GM23338 (cell line): ENCODE measurements around the gene CHD5. TPM values are rescaled to one million over a fixed set of nuclear protein-coding genes. Genes with fewer than 3 reads are reported as not detected.

ENCODE experiments used
- ATAC-seq: fragments of 200-7000 bp; cut with Tn5 transposase; 3 replicates; pipeline ENCODE4 v1.9.1; 2020
- DNase-seq: peaks from one replicate; pipeline ENCODE4 v3.0.0-alpha.2; 2015; ENCODE audit warnings: low spot score
- H2AFZ ChIP-seq: fragments of 200-600 bp; sonication (generic); 2 replicates; pipeline ENCODE4 v1.8.0; 2016; ENCODE audit warnings: antibody characterized with exemption, mild to moderate bottlenecking, moderate library complexity
- H3F3A ChIP-seq: fragments of 200-600 bp; sonication (generic); replicated peaks from 2 replicates; pipeline ENCODE4 v1.8.0; 2017; ENCODE audit warnings: antibody characterized with exemption, mixed run types, low read depth
- H3K27ac ChIP-seq: fragments of 200-600 bp; sonication (generic); 2 replicates; pipeline ENCODE4 v1.6.1; 2016; ENCODE audit warnings: low read depth
- H3K27me3 ChIP-seq: fragments of 200-600 bp; sonication (generic); 2 replicates; pipeline ENCODE4 v1.8.0; 2016; ENCODE audit warnings: mild to moderate bottlenecking, mixed run types, moderate library complexity; ENCODE audit not compliant: insufficient read depth
- H3K36me3 ChIP-seq: fragments of 200-600 bp; sonication (generic); 2 replicates; pipeline ENCODE4 v1.8.0; 2016; ENCODE audit warnings: mild to moderate bottlenecking; ENCODE audit not compliant: insufficient read depth
- H3K4me1 ChIP-seq: fragments of 200-600 bp; sonication (generic); 2 replicates; pipeline ENCODE4 v1.8.0; 2016; ENCODE audit warnings: mild to moderate bottlenecking, moderate library complexity; ENCODE audit not compliant: insufficient read depth
- H3K4me2 ChIP-seq: fragments of 200-600 bp; sonication (generic); 2 replicates; pipeline ENCODE4 v1.7.1; 2017; ENCODE audit warnings: mixed run types
- H3K4me3 ChIP-seq: fragments of 200-600 bp; sonication (generic); 2 replicates; pipeline ENCODE4 v1.6.1; 2016; ENCODE audit warnings: mixed run types
- H3K79me2 ChIP-seq: fragments of 200-600 bp; sonication (generic); replicated peaks from 2 replicates; pipeline ENCODE4 v1.8.0; 2017; ENCODE audit warnings: mild to moderate bottlenecking; ENCODE audit not compliant: insufficient read depth
- H3K9me2 ChIP-seq: fragments of 200-600 bp; sonication (generic); 2 replicates; pipeline ENCODE4 v1.8.0; 2017; ENCODE audit not compliant: insufficient read depth
- H4K20me1 ChIP-seq: fragments of 200-600 bp; sonication (generic); replicated peaks from 2 replicates; pipeline ENCODE4 v1.8.0; 2017; ENCODE audit warnings: mild to moderate bottlenecking; ENCODE audit not compliant: insufficient read depth
- H3K27ac Mint-ChIP-seq: 2 replicates; pipeline ENCODE4 v1.8.0; 2020; ENCODE audit warnings: inconsistent platforms, mild to moderate bottlenecking, moderate library complexity, mixed read lengths
- H3K27me3 Mint-ChIP-seq: 3 replicates; pipeline ENCODE4 v1.8.0; 2022; ENCODE audit warnings: low read depth, mild to moderate bottlenecking, moderate library complexity, mixed read lengths, inconsistent platforms; ENCODE audit not compliant: insufficient read depth, poor library complexity
- H3K36me3 Mint-ChIP-seq: 3 replicates; pipeline ENCODE4 v1.8.0; 2021; ENCODE audit warnings: low read depth, mild to moderate bottlenecking, inconsistent platforms, moderate library complexity, mixed read lengths
- H3K4me1 Mint-ChIP-seq: 3 replicates; pipeline ENCODE4 v1.8.0; 2020; ENCODE audit warnings: mild to moderate bottlenecking, inconsistent platforms, mixed read lengths
- H3K4me3 Mint-ChIP-seq: 3 replicates; pipeline ENCODE4 v1.8.0; 2021; ENCODE audit warnings: moderate library complexity, mild to moderate bottlenecking, inconsistent platforms, mixed read lengths
- H3K9me3 Mint-ChIP-seq: 3 replicates; pipeline ENCODE4 v1.8.0; 2020; ENCODE audit warnings: moderate library complexity, mild to moderate bottlenecking, inconsistent platforms, mixed read lengths
- CREB1 ChIP-seq: fragments of 250-450 bp; sonication (Bioruptor Pico); IDR thresholded peaks from 2 replicates; pipeline ENCODE4 v1.5.0; 2020; ENCODE audit warnings: low read depth, mild to moderate bottlenecking, moderate library complexity
- CTCF ChIP-seq, 2 experiments: fragments of 200-600 bp in 1 of 2; sonication (generic) in 1 of 2; conservative IDR thresholded peaks; 2 replicates each; pipeline versions ENCODE4 v1.5.1 to v1.6.1; 2016 to 2017; ENCODE audit warnings: antibody characterized with exemption in 2 of 2, low read depth in 2 of 2, mild to moderate bottlenecking in 2 of 2, moderate library complexity in 1 of 2
- ETS1 ChIP-seq: IDR thresholded peaks from 2 replicates; pipeline ENCODE4 v1.6.1; 2016; ENCODE audit warnings: antibody characterized with exemption
- EZH2 ChIP-seq: fragments of 200-600 bp; sonication (generic); IDR thresholded peaks from one replicate; pipeline ENCODE4 v1.8.0; 2017; ENCODE audit warnings: antibody characterized with exemption, mild to moderate bottlenecking, low read depth; ENCODE audit not compliant: unreplicated experiment
- POLR2AphosphoS5 ChIP-seq: IDR thresholded peaks from 2 replicates; pipeline ENCODE4 v1.6.1; 2016; ENCODE audit warnings: antibody characterized with exemption, low read depth
- REST ChIP-seq: IDR thresholded peaks from one replicate; pipeline ENCODE4 v1.6.1; 2018; ENCODE audit warnings: antibody characterized with exemption; ENCODE audit not compliant: unreplicated experiment
- polyA plus RNA-seq: library from polyadenylated mRNA; unstranded; fragments of >200 nt; fragmentation: Nextera tagmentation; extraction: Ambion mirVana; gene quantifications from 2 replicates; pipeline ENCODE4 v1.2.1, GENCODE V29; 2016
- total RNA-seq: library from RNA; depleted of rRNA; stranded (reverse); fragments of >200 nt; shearing (Covaris generic); gene quantifications from 2 replicates; pipeline ENCODE4 v1.2.3, GENCODE V29; 2014

Gene CHD5
- total and polyA plus RNA-seq, 2 experiments from 2014 or later = 0.32 to 1.0 TPM

- TF ChIP-seq ETS1 (no peak), EZH2 (no peak), CTCF (conservative IDR thresholded peaks at IDR 0.05; ENCODE audit: low read depth in 2 of 2) (no peak), CREB1 (CRISPR knock-in tag) (no peak)
Measured at GRCh38 chr1:6103111-6103853, 76.8 kb downstream of the CHD5 start (continued).

- ATAC-seq = no peak
- Histone ChIP-seq H3K36me3 (no peaks in the 10 kb centered on the region), H2AFZ (no peak overlapping the region), H4K20me1 (no peaks in the 10 kb centered on the region), H3K27ac (no peak overlapping the region), H3K9me2 (no peaks in the 10 kb centered on the region), H3F3A (no peaks in the 10 kb centered on the region), H3K4me3 (no peak overlapping the region), H3K27me3 (no peaks in the 10 kb centered on the region), H3K79me2 (no peaks in the 10 kb centered on the region), H3K4me2 (no peak overlapping the region), H3K4me1 (no peaks in the 10 kb centered on the region)
- peaks cover 2% of the 10 kb centered on the region; the same call in 1 of the 3 replicates for H3K4me1 Mint-ChIP-seq
- TF ChIP-seq REST (no peak), POLR2AphosphoS5 (no peak), ETS1 (no peak)
- peaks cover 2% of the 10 kb centered on the region for H3K27me3 Mint-ChIP-seq
- H3K36me3 Mint-ChIP-seq = no peaks in the 10 kb centered on the region; the same call in 2 of the 3 replicates
- H3K27ac Mint-ChIP-seq = no peak overlapping the region
- H3K9me3 Mint-ChIP-seq = no peaks in the 10 kb centered on the region
- H3K4me3 Mint-ChIP-seq = no peak overlapping the region
- DNase-seq = no peak
Measured at GRCh38 chr1:6102532-6102845, 77.6 kb downstream of the CHD5 start.
